HG02943 (cell line): ENCODE results near the gene WDPCP.
"Not testable (repeated sequence)": the region's sequence is repeated elsewhere in the genome, so short reads cannot be mapped to it uniquely, and the experiment has no call there.

Source experiments
- ATAC-seq: cut with Tn5 transposase; IDR thresholded peaks from one replicate; pipeline ENCODE4 v1.9.1; 2021; ENCODE audit warnings: mild to moderate bottlenecking, low read depth, moderate library complexity; ENCODE audit not compliant: unreplicated experiment

The WDPCP gene

GRCh38 chr2:63469313-63469712 lies 119.0 kb downstream of the WDPCP start:
- ATAC-seq: not testable (repeated sequence)

GRCh38 chr2:63465633-63466032 lies 122.6 kb downstream of the WDPCP start:
- no peak for ATAC-seq

- ATAC-seq: no peak
Measured at GRCh38 chr2:63463142-63463541, 125.1 kb downstream of the WDPCP start.

GRCh38 chr2:63446658-63447057 lies 141.6 kb downstream of the WDPCP start:
- ATAC-seq: no peak

- ATAC-seq: no peak
Measured at GRCh38 chr2:63444565-63445288, 143.6 kb downstream of the WDPCP start.

GRCh38 chr2:63440612-63441011 lies 147.7 kb downstream of the WDPCP start:
- no peak for ATAC-seq

- ATAC-seq: no peak
Measured at GRCh38 chr2:63438181-63438580, 150.1 kb downstream of the WDPCP start.

GRCh38 chr2:63436488-63436887 lies 151.8 kb downstream of the WDPCP start:
- ATAC-seq: no peak

- ATAC-seq: no peak
Measured at GRCh38 chr2:63435070-63435469, 153.2 kb downstream of the WDPCP start.

GRCh38 chr2:63434024-63435001 lies 154.0 kb downstream of the WDPCP start:
- ATAC-seq: no peak

GRCh38 chr2:63432373-63432772 lies 155.9 kb downstream of the WDPCP start:
- ATAC-seq: no peak

- ATAC-seq: no peak
Measured at GRCh38 chr2:63425606-63426005, 162.7 kb downstream of the WDPCP start.

- no peak for ATAC-seq
Measured at GRCh38 chr2:63425079-63425416, 163.2 kb downstream of the WDPCP start.

GRCh38 chr2:63424329-63425078 lies 163.8 kb downstream of the WDPCP start:
- ATAC-seq: peak; percentile 83

- no peak for ATAC-seq
Measured at GRCh38 chr2:63422556-63422955, 165.7 kb downstream of the WDPCP start.

GRCh38 chr2:63408530-63408929 lies 179.7 kb downstream of the WDPCP start:
- ATAC-seq: no peak

- ATAC-seq: no peak
Measured at GRCh38 chr2:63406641-63407040, 181.6 kb downstream of the WDPCP start.

GRCh38 chr2:63403820-63404219 lies 184.5 kb downstream of the WDPCP start:
- ATAC-seq: no peak

- ATAC-seq: not testable (repeated sequence)
Measured at GRCh38 chr2:63402889-63403288, 185.4 kb downstream of the WDPCP start.

GRCh38 chr2:63399156-63399555 lies 189.1 kb downstream of the WDPCP start:
- ATAC-seq: no peak

- ATAC-seq: no peak
Measured at GRCh38 chr2:63379451-63379850, 208.8 kb downstream of the WDPCP start.
